ENCODE measurements around the gene PHF21B. TPM values are rescaled to one million over a fixed set of nuclear protein-coding genes. Genes with fewer than 3 reads are reported as not detected.

Gene PHF21B
- total and polyA plus RNA-seq, 2 of the 8 experiments (the other 6 are each of a cell fraction or from before 2014, with no cell fraction given): 19.3 to 68.1 TPM

- no peak overlapping the region for H3K14ac ChIP-seq (ENCODE audit: insufficient read length)
- no peak overlapping the region for H3K4ac ChIP-seq (replicated peaks; ENCODE audit: insufficient read length, low read depth, low read length)
- H4K20me1 ChIP-seq (replicated peaks in 1 of 2; ENCODE audit: control insufficient read depth in 1 of 2, insufficient read depth in 2 of 2, low read length in 2 of 2): no peaks in the 10 kb centered on the region
- H3K79me2 ChIP-seq (ENCODE audit: control insufficient read depth in 1 of 2, insufficient read depth in 2 of 2, low read length in 2 of 2): no peaks in the 10 kb centered on the region
- no peak overlapping the region for H2BK20ac ChIP-seq (ENCODE audit: low read length)
- no peak overlapping the region for H3K23ac ChIP-seq (ENCODE audit: insufficient read length)
- no peak for FAIRE-seq
- peaks cover 0 to 9% (median 4%) of the 10 kb centered on the region in 4 experiments; a peak in 4 of 8 replicates for H3K36me3 ChIP-seq (ENCODE audit: control insufficient read depth in 2 of 4, insufficient read depth in 4 of 4, low read length in 3 of 4)
- H3K79me1 ChIP-seq (ENCODE audit: low read depth, low read length): no peaks in the 10 kb centered on the region; the same call in 1 of the 2 replicates
- H3K4me2 ChIP-seq (ENCODE audit: insufficient read depth in 1 of 2, low read depth in 2 of 2, low read length in 2 of 2): no peak overlapping the region
- H3K23me2 ChIP-seq (ENCODE audit: low read depth, low read length): no peaks in the 10 kb centered on the region; the same call in 1 of the 2 replicates
- no peak overlapping the region for H4K8ac ChIP-seq (ENCODE audit: extremely low read depth, insufficient read depth, low read length)
- DNase-seq (ENCODE audit: low read depth in 1 of 2, low spot score in 2 of 2): no peak
- CTCF ChIA-PET (ENCODE audit: partially characterized antibody): interaction anchor here (0.6 to 1.7 kb wide), 6 partner anchors 43 to 1444 kb away, joined by 3 to 6 read pairs (median 4); no protein-coding TSS in a partner anchor
- H3K9me3 ChIP-seq (ENCODE audit: insufficient read depth in 2 of 2, low read depth in 1 of 2, low read length in 1 of 2): peaks cover 8 to 10% of the 10 kb centered on the region in 2 experiments
- H3K56ac ChIP-seq (replicated peaks; ENCODE audit: insufficient read length, low read depth, low read length): no peak overlapping the region
- POLR2A ChIA-PET (ENCODE audit: partially characterized antibody): no interaction called here
- no peaks in the 10 kb centered on the region for H3K27me3 ChIP-seq (replicated peaks in 1 of 4; ENCODE audit: control insufficient read depth in 3 of 4, extremely low read depth in 1 of 4, insufficient read depth in 3 of 4, low read length in 3 of 4)
- no peak overlapping the region for H2AK5ac ChIP-seq (ENCODE audit: low read depth, low read length)
- H2BK12ac ChIP-seq (ENCODE audit: low read depth, low read length): no peak overlapping the region
- H3K4me3 ChIP-seq (ENCODE audit: extremely low read depth in 1 of 4, insufficient read depth in 2 of 4, low read depth in 3 of 4, low read length in 4 of 4): no peak overlapping the region
- no peak overlapping the region for H2AFZ ChIP-seq (ENCODE audit: low read length)
- no peak overlapping the region for H3K9ac ChIP-seq (replicated peaks in 1 of 4; ENCODE audit: extremely low read depth in 1 of 4, low read depth in 3 of 4, low read length in 3 of 4)
- peaks cover 0 to 10% (median 5%) of the 10 kb centered on the region in 4 experiments; a peak in 6 of 7 replicates for H3K4me1 ChIP-seq (replicated peaks in 1 of 4; ENCODE audit: control insufficient read depth in 3 of 4, insufficient read depth in 4 of 4, low read length in 3 of 4)
- no peak overlapping the region for H2BK5ac ChIP-seq (ENCODE audit: low read depth, low read length)
- 96% methylated on average over 3 of the region's 3 CpGs; no CpG with 5 or more reads in 1 of the 2 experiments for WGBS, 2 experiments (ENCODE audit: extremely low coverage in 1 of 2, insufficient coverage in 1 of 2, insufficient read length in 1 of 2, insufficient replicate concordance in 2 of 2, low coverage in 1 of 2, low lambda C conversion rate in 2 of 2, missing lambda C conversion rate in 1 of 2)
- H2BK120ac ChIP-seq (replicated peaks; ENCODE audit: low read depth, low read length): no peak overlapping the region
- no peak overlapping the region for H3K27ac ChIP-seq (ENCODE audit: low read depth, low read length)
- no peak overlapping the region for H4K91ac ChIP-seq (replicated peaks; ENCODE audit: insufficient read length, low read length)
- H2BK15ac ChIP-seq (ENCODE audit: low read length): no peak overlapping the region
- H3K18ac ChIP-seq (ENCODE audit: extremely low read depth, low read length): no peak overlapping the region
- H4K5ac ChIP-seq (ENCODE audit: insufficient read length, low read depth, low read length): no peak overlapping the region
- TF ChIP-seq E2F6 (IDR thresholded peaks at IDR 0.05): no peak
- no peak for TF ChIP-seq CBX5 (IDR thresholded peaks at IDR 0.05; ENCODE audit: low read depth, low read length)
- TF ChIP-seq EZH2 (IDR thresholded peaks at IDR 0.05; ENCODE audit: low read depth, low read length, severe bottlenecking): no peak
- TF ChIP-seq RFX5 (IDR thresholded peaks at IDR 0.05; ENCODE audit: borderline replicate concordance, low read depth, low read length): no peak
- no peak for TF ChIP-seq SIN3A (conservative IDR thresholded peaks at IDR 0.05 in 1 of 2, IDR thresholded peaks at IDR 0.05 in 1 of 2; ENCODE audit: low read depth in 1 of 2, low read length in 2 of 2)
- no peak for TF ChIP-seq RNF2 (IDR thresholded peaks at IDR 0.05; ENCODE audit: borderline replicate concordance, low read depth, low read length, missing control alignments, poor library complexity, severe bottlenecking)
- no peak for TF ChIP-seq TBP (IDR thresholded peaks at IDR 0.05; ENCODE audit: low read depth, low read length)
- TF ChIP-seq CBX8 (IDR thresholded peaks at IDR 0.05; ENCODE audit: borderline replicate concordance, low read depth, low read length): no peak
- TF ChIP-seq JUND (IDR thresholded peaks at IDR 0.05; ENCODE audit: low read length): no peak
- no peak for TF ChIP-seq SP4 (IDR thresholded peaks at IDR 0.05; ENCODE audit: low read length)
Observed at GRCh38 chr22:44871782-44872181, 138.0 kb downstream of the PHF21B start.

Data from H1 (cell line).